Peyer's patch (tissue), 4 donors: ENCODE results near the gene KCNN3. TPM values are rescaled to one million over a fixed set of nuclear protein-coding genes. Genes with fewer than 3 reads are reported as not detected.

ENCODE experiments used
- DNase-seq, 3 donors: peaks; one replicate each; pipeline ENCODE4 v3.0.0-alpha.2; 2017 to 2019
- H3K27ac ChIP-seq, 4 donors: fragments of 200-600 bp; sonication (generic); one replicate each; pipeline ENCODE4 v1.5.1; 2016 to 2019
- H3K27me3 ChIP-seq, 2 donors: fragments of 200-600 bp; sonication (generic); one replicate each; pipeline ENCODE4 v1.5.1; 2019
- H3K36me3 ChIP-seq, 3 donors: fragments of 200-600 bp; sonication (generic); one replicate each; pipeline ENCODE4 v1.5.1; 2016 to 2019
- H3K4me1 ChIP-seq, 4 donors: fragments of 200-600 bp; sonication (generic); one replicate each; pipeline ENCODE4 v1.5.1; 2016 to 2019
- H3K4me3 ChIP-seq, 4 donors: fragments of 200-600 bp; sonication (generic); 1 replicate in 3 of 4; 2 replicates in 1 of 4; pipeline ENCODE4 v1.5.1; 2016 to 2019; ENCODE audit warnings: mild to moderate bottlenecking in 1 of 4
- H3K9me3 ChIP-seq, 4 donors: fragments of 200-600 bp; sonication (generic); one replicate each; pipeline ENCODE4 v1.5.1; 2016 to 2019; ENCODE audit warnings: mild to moderate bottlenecking in 1 of 4
- POLR2A ChIP-seq, 2 donors: fragments of 450-650 bp; IDR thresholded peaks; one replicate each; pipeline ENCODE4 v1.5.1; 2017; ENCODE audit warnings: antibody characterized with exemption in 2 of 2, mild to moderate bottlenecking in 2 of 2, moderate library complexity in 2 of 2
- total RNA-seq, 4 donors: library from RNA; depleted of rRNA; stranded (reverse); fragments of >200 nt; gene quantifications; one replicate each; pipeline ENCODE4 v1.1.0, GENCODE V29; 2016
- TF ChIP-seq, protein P1 (sequence below), 6 experiments: fragments of 450-650 bp in 4 of 6; fragments of 200-600 bp in 2 of 6; sonication (generic) in 1 of 6; IDR thresholded peaks; one replicate each; pipeline ENCODE4 v1.5.1; 2017 to 2019; ENCODE audit warnings: antibody characterized with exemption in 6 of 6, mild to moderate bottlenecking in 3 of 6, moderate library complexity in 1 of 6

KCNN3 gene
- total RNA-seq, 4 donors from 2014 or later: 0.85 to 1.7 (median 1.2) TPM

DNA sequence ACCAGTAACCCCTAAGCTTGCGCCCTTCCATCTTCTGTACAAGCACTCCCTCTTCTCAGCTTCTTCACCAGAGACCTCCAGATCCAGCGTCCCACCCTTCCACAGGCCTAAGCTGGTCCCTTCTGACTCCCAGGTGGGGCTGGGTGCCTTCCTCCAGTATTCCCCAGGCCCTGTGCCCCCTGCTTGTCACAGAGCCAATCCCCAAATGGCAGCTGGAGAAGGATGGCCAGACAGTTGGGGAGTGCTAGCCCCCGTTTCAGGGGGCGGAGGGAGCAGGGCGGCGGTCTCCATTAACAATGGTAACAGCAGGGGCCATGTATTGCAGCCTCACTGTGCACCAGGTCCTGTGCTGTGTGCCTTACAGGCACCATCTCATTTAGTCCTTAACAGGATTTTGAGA is 85.7 kb downstream of the KCNN3 start:
- Histone ChIP-seq H3K27ac (peak overlapping the region in 2 of 4 donors; percentile 25), H3K36me3 (no peaks in the 10 kb centered on the region)

DNA sequence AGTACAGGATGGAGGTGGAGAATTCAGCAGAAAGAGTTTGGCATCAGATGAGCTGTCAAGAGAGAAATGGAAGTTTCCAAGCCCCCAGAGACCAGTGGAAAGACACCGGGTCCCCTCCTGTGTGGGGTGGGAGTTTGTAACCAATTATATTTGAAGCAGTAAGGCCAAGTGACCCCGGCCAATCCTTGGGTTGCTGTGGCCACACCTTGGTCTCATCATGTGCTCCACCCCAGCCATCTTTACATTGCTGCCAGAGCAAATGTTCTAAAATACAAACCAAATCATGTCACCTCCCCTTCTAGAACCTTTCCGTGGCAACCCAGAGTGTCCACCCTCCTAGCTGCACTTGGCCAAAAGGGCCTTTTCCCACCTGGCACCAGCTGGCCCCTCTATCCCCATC is 86.1 kb downstream of the KCNN3 start:
- Histone ChIP-seq H3K9me3 (no peaks in the 10 kb centered on the region), H3K36me3 (no peaks in the 10 kb centered on the region), H3K4me3 (no peak overlapping the region), H3K4me1 (peaks cover 0 to 3% (median 0%) of the 10 kb centered on the region in 4 donors), H3K27ac (no peak overlapping the region), H3K27me3 (no peaks in the 10 kb centered on the region)
- DNase-seq: no peak
- TF ChIP-seq POLR2A (IDR thresholded peaks at IDR 0.05): no peak
- TF ChIP-seq, protein P1, sequence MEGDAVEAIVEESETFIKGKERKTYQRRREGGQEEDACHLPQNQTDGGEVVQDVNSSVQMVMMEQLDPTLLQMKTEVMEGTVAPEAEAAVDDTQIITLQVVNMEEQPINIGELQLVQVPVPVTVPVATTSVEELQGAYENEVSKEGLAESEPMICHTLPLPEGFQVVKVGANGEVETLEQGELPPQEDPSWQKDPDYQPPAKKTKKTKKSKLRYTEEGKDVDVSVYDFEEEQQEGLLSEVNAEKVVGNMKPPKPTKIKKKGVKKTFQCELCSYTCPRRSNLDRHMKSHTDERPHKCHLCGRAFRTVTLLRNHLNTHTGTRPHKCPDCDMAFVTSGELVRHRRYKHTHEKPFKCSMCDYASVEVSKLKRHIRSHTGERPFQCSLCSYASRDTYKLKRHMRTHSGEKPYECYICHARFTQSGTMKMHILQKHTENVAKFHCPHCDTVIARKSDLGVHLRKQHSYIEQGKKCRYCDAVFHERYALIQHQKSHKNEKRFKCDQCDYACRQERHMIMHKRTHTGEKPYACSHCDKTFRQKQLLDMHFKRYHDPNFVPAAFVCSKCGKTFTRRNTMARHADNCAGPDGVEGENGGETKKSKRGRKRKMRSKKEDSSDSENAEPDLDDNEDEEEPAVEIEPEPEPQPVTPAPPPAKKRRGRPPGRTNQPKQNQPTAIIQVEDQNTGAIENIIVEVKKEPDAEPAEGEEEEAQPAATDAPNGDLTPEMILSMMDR (IDR thresholded peaks at IDR 0.05): no peak

More for the DNA sequence above, 85.7 kb downstream of the KCNN3 start:
- H3K27me3 ChIP-seq: no peaks in the 10 kb centered on the region
- TF ChIP-seq, protein P1 (IDR thresholded peaks at IDR 0.05): no peak
- no peak for TF ChIP-seq POLR2A (IDR thresholded peaks at IDR 0.05)
- no peaks in the 10 kb centered on the region for H3K9me3 ChIP-seq
- no peak overlapping the region for H3K4me3 ChIP-seq
- peaks cover 0 to 3% (median 0%) of the 10 kb centered on the region in 4 donors for H3K4me1 ChIP-seq
- no peak for DNase-seq

DNA sequence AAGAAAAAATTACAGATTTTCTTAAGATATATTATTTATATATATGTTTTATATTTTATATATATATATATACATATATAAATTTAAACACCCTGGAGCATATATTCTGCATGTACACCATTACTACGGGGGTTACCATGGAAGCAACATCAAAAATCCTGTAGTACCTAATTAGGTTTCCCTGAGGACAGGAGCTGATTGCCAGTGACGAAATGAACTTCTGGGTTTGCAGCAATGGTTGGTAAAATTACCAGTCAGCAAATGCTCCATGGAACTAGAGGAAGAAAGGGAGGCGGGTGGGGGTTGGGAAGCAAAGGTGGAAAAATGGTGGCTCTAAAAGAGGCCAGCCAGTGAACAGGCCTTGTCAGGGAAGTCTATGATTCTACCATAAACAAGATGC is 89.5 kb downstream of the KCNN3 start:
- Histone ChIP-seq H3K27me3 (no peaks in the 10 kb centered on the region), H3K9me3 (no peaks in the 10 kb centered on the region), H3K36me3 (no peaks in the 10 kb centered on the region), H3K27ac (no peak overlapping the region), H3K4me1 (peaks cover 0 to 3% (median 0%) of the 10 kb centered on the region in 4 donors), H3K4me3 (no peak overlapping the region)
- no peak for TF ChIP-seq POLR2A (IDR thresholded peaks at IDR 0.05)
- TF ChIP-seq, protein P1 (IDR thresholded peaks at IDR 0.05): no peak
- no peak for DNase-seq

DNA sequence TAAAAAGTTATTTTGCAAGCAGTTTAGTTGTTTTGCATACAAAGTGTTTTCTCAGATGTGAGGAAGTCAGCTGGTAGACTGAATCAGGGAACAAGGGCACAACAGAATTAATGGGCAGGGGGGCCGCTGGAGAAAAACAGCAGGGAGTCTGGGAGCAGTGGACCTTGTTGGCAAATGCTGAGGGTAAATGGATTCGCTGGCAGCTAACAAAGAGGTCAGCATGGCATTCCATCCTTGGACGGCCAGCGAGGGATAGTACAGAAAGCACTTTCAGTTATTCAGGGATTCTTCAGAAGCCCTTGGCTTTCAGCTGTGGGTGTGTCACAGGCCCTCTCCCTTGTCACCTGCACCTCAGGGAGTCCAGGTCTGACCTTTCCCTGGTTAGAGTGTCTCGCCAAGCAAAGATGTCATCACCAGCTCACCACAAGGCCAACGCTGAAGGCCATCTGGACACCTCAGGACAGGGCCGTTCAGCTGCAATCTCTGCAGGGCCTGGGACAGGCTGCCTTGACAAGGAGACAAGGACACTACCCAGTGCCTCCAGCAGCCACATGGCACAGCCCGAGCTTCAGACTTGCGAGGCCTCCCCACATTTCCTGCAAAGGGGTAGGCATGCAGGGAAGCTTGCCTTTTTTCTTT is 90.4 kb downstream of the KCNN3 start:
- Histone ChIP-seq H3K27me3 (no peaks in the 10 kb centered on the region), H3K4me1 (no peaks in the 10 kb centered on the region), H3K9me3 (no peaks in the 10 kb centered on the region), H3K27ac (no peak overlapping the region), H3K36me3 (no peaks in the 10 kb centered on the region), H3K4me3 (no peak overlapping the region)
- TF ChIP-seq POLR2A (IDR thresholded peaks at IDR 0.05): no peak
- TF ChIP-seq, protein P1 (IDR thresholded peaks at IDR 0.05): no peak
- no peak for DNase-seq

DNA sequence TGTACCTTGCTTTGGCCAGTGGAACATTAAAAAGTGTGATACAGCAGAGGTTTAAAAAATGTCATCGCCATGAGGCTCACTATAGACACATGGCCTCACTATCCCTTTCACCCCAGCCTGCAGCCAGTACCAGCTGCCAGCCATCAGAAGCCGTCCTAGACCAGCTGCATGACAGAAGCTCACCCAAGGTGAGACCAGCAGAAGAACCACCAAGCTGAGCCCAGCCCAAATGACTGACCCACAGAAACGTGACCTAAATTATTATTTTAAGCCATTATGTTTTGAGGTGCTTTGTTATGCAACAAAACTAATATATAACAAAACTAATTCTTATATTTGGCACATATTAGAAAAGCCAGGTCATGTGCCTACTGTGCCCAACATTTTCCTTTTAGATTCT is 91.1 kb downstream of the KCNN3 start:
- Histone ChIP-seq H3K27me3 (no peaks in the 10 kb centered on the region), H3K9me3 (no peaks in the 10 kb centered on the region), H3K27ac (no peak overlapping the region), H3K4me1 (no peaks in the 10 kb centered on the region), H3K4me3 (no peak overlapping the region), H3K36me3 (no peaks in the 10 kb centered on the region)
- no peak for TF ChIP-seq POLR2A (IDR thresholded peaks at IDR 0.05)
- TF ChIP-seq, protein P1 (IDR thresholded peaks at IDR 0.05): no peak
- no peak for DNase-seq
